ENCODE measurements around the gene FGF14.

Gene FGF14

GRCh38 chr13:101835920-101836319, 565.9 kb downstream of the FGF14 start:
- no peak for DNase-seq

GRCh38 chr13:101833671-101834070, 568.2 kb downstream of the FGF14 start:
- no peak for DNase-seq

- no peak for DNase-seq
These were observed 571.8 kb downstream of the FGF14 start for GRCh38 chr13:101830035-101830434.

GRCh38 chr13:101829484-101829883, 572.4 kb downstream of the FGF14 start:
- DNase-seq = no peak

GRCh38 chr13:101828119-101828518, 573.7 kb downstream of the FGF14 start:
- DNase-seq = no peak

- DNase-seq = no peak
These were observed 584.0 kb downstream of the FGF14 start for GRCh38 chr13:101817898-101818297.

- DNase-seq = no peak
These were observed 590.0 kb downstream of the FGF14 start for GRCh38 chr13:101811881-101812280.

- no peak for DNase-seq
These were observed 590.5 kb downstream of the FGF14 start for GRCh38 chr13:101811284-101811839.

- no peak for DNase-seq
These were observed 602.7 kb downstream of the FGF14 start for GRCh38 chr13:101799196-101799595.

GRCh38 chr13:101798437-101798836, 603.4 kb downstream of the FGF14 start:
- DNase-seq = no peak

- no peak for DNase-seq
These were observed 606.4 kb downstream of the FGF14 start for GRCh38 chr13:101795460-101795859.

GRCh38 chr13:101795025-101795424, 606.8 kb downstream of the FGF14 start:
- DNase-seq = no peak

- no peak for DNase-seq
These were observed 609.7 kb downstream of the FGF14 start for GRCh38 chr13:101792189-101792588.

GRCh38 chr13:101785858-101786257, 616.0 kb downstream of the FGF14 start:
- DNase-seq = no peak

GRCh38 chr13:101784313-101784712, 617.5 kb downstream of the FGF14 start:
- no peak for DNase-seq

- DNase-seq = no peak
These were observed 618.3 kb downstream of the FGF14 start for GRCh38 chr13:101783554-101783953.

GRCh38 chr13:101780211-101780610, 621.6 kb downstream of the FGF14 start:
- no peak for DNase-seq

GRCh38 chr13:101779147-101779546, 622.7 kb downstream of the FGF14 start:
- DNase-seq = no peak

GRCh38 chr13:101775267-101775666, 626.6 kb downstream of the FGF14 start:
- DNase-seq = no peak

- no peak for DNase-seq
These were observed 627.5 kb downstream of the FGF14 start for GRCh38 chr13:101774393-101774792.

- DNase-seq = no peak
These were observed 628.8 kb downstream of the FGF14 start for GRCh38 chr13:101773062-101773461.

- no peak for DNase-seq
These were observed 634.7 kb downstream of the FGF14 start for GRCh38 chr13:101767131-101767530.

- DNase-seq = no peak
These were observed 638.7 kb downstream of the FGF14 start for GRCh38 chr13:101763191-101763590.

GRCh38 chr13:101757446-101758039, 644.3 kb downstream of the FGF14 start:
- DNase-seq = no peak

GRCh38 chr13:101755228-101755887, 646.5 kb downstream of the FGF14 start:
- no peak for DNase-seq
